MM.1S (cell line): ENCODE results near the gene P2RY6.

ENCODE experiments used
- CTCF ChIP-seq: fragments of 300-600 bp; sonication (generic); IDR thresholded peaks from 2 replicates; pipeline ENCODE4 v1.5.1; 2016; ENCODE audit warnings: antibody characterized with exemption, low read length, mixed read lengths
- EZH2 ChIP-seq: fragments of 300-600 bp; sonication (generic); optimal IDR thresholded peaks from 2 replicates; pipeline ENCODE3; 2017; ENCODE audit warnings: low read depth, mild to moderate bottlenecking, antibody characterized with exemption, low read length, mixed read lengths

- TF ChIP-seq CTCF (no peak), EZH2 (no peak)
Observed at GRCh38 chr11:73237471-73238290, 34.5 kb upstream of the P2RY6 start.
